ENCODE results near the gene INPP5A.

INPP5A gene

GRCh38 chr10:132536877-132537683 is 507 bp upstream of the INPP5A start:
- Histone ChIP-seq H2AFZ (ENCODE audit: low read length) (peak overlapping the region; percentile 65), H3K36me3 (replicated peaks; ENCODE audit: insufficient read depth, low read length) (no peaks in the 10 kb centered on the region), H3K27me3 (replicated peaks; ENCODE audit: insufficient read depth, low read length) (no peaks in the 10 kb centered on the region; the same call in 1 of the 2 replicates), H3K9me2 (replicated peaks; ENCODE audit: insufficient read depth, low read length) (no peaks in the 10 kb centered on the region), H3K79me2 (ENCODE audit: low read length) (peaks cover 14% of the 10 kb centered on the region; the same call in 1 of the 2 replicates), H3K9me3 (replicated peaks; ENCODE audit: insufficient read depth, low read length) (no peaks in the 10 kb centered on the region), H3F3A (ENCODE audit: insufficient read depth, low read length) (no peaks in the 10 kb centered on the region), H3K4me1 (ENCODE audit: low read length) (no peaks in the 10 kb centered on the region), H3K9ac (ENCODE audit: low read length) (peak overlapping the region; percentile 35; the same call in 1 of the 2 replicates), H3K4me2 (ENCODE audit: low read depth, low read length) (peak overlapping the region; percentile 66), H3K4me3 (ENCODE audit: low read length) (peak overlapping the region; percentile 55), H4K20me1 (ENCODE audit: insufficient read depth, low read length) (no peaks in the 10 kb centered on the region), H3K27ac (ENCODE audit: low read length) (no peak overlapping the region)
- peak; percentile 95 for DNase-seq
- no peak for TF ChIP-seq EZH2phosphoT487 (IDR thresholded peaks at IDR 0.05; ENCODE audit: low read length)
- no peak for TF ChIP-seq EZH2 (optimal IDR thresholded peaks at IDR 0.05; ENCODE audit: low read depth, low read length)
- TF ChIP-seq CTCF (IDR thresholded peaks at IDR 0.05; ENCODE audit: low read length), result no peak

GRCh38 chr10:132538031-132538789 is 623 bp downstream of the INPP5A start:
- no peaks in the 10 kb centered on the region for H3K9me3 ChIP-seq (replicated peaks; ENCODE audit: insufficient read depth, low read length)
- no peaks in the 10 kb centered on the region for H3K9me2 ChIP-seq (replicated peaks; ENCODE audit: insufficient read depth, low read length)
- peaks cover 14% of the 10 kb centered on the region; the same call in 1 of the 2 replicates for H3K79me2 ChIP-seq (ENCODE audit: low read length)
- peak overlapping the region; percentile 59 for H3K4me3 ChIP-seq (ENCODE audit: low read length)
- peak overlapping the region; percentile 57; the same call in 1 of the 2 replicates for H3K9ac ChIP-seq (ENCODE audit: low read length)
- no peak overlapping the region for H2AFZ ChIP-seq (ENCODE audit: low read length)
- H3K27ac ChIP-seq (ENCODE audit: low read length), result no peak overlapping the region
- H3K27me3 ChIP-seq (replicated peaks; ENCODE audit: insufficient read depth, low read length), result no peaks in the 10 kb centered on the region
- H4K20me1 ChIP-seq (ENCODE audit: insufficient read depth, low read length), result no peaks in the 10 kb centered on the region
- H3K4me2 ChIP-seq (ENCODE audit: low read depth, low read length), result peak overlapping the region; percentile 61
- H3K36me3 ChIP-seq (replicated peaks; ENCODE audit: insufficient read depth, low read length), result no peaks in the 10 kb centered on the region
- no peaks in the 10 kb centered on the region for H3K4me1 ChIP-seq (ENCODE audit: low read length)
- TF ChIP-seq EZH2phosphoT487 (IDR thresholded peaks at IDR 0.05; ENCODE audit: low read length) (no peak), EZH2 (optimal IDR thresholded peaks at IDR 0.05; ENCODE audit: low read depth, low read length) (no peak), CTCF (IDR thresholded peaks at IDR 0.05; ENCODE audit: low read length) (no peak)
- DNase-seq, result no peak
- H3F3A ChIP-seq (ENCODE audit: insufficient read depth, low read length), result no peaks in the 10 kb centered on the region

- DNase-seq, result no peak
- no peak overlapping the region for H2AFZ ChIP-seq (ENCODE audit: low read length)
- no peaks in the 10 kb centered on the region for H3K4me1 ChIP-seq (ENCODE audit: low read length)
- peaks cover 19% of the 10 kb centered on the region; the same call in 1 of the 2 replicates for H3K79me2 ChIP-seq (ENCODE audit: low read length)
- TF ChIP-seq EZH2phosphoT487 (IDR thresholded peaks at IDR 0.05; ENCODE audit: low read length) (no peak), CTCF (IDR thresholded peaks at IDR 0.05; ENCODE audit: low read length) (no peak), EZH2 (optimal IDR thresholded peaks at IDR 0.05; ENCODE audit: low read depth, low read length) (no peak)
- H3F3A ChIP-seq (ENCODE audit: insufficient read depth, low read length), result no peaks in the 10 kb centered on the region
- H3K36me3 ChIP-seq (replicated peaks; ENCODE audit: insufficient read depth, low read length), result no peaks in the 10 kb centered on the region
- no peaks in the 10 kb centered on the region for H3K27me3 ChIP-seq (replicated peaks; ENCODE audit: insufficient read depth, low read length)
- peak overlapping the region; percentile 61; the same call in 1 of the 2 replicates for H3K4me2 ChIP-seq (ENCODE audit: low read depth, low read length)
- H3K9me2 ChIP-seq (replicated peaks; ENCODE audit: insufficient read depth, low read length), result no peaks in the 10 kb centered on the region
- H3K9ac ChIP-seq (ENCODE audit: low read length), result no peak overlapping the region
- no peaks in the 10 kb centered on the region for H3K9me3 ChIP-seq (replicated peaks; ENCODE audit: insufficient read depth, low read length)
- no peaks in the 10 kb centered on the region for H4K20me1 ChIP-seq (ENCODE audit: insufficient read depth, low read length)
- no peak overlapping the region for H3K27ac ChIP-seq (ENCODE audit: low read length)
- H3K4me3 ChIP-seq (ENCODE audit: low read length), result no peak overlapping the region; the same call in 1 of the 2 replicates
These were observed 1.3 kb downstream of the INPP5A start for GRCh38 chr10:132538790-132539421.
